Left ventricle myocardium superior (tissue), 1 donor: Measurements from ENCODE around the gene GPR18. TPM values are rescaled to one million over a fixed set of nuclear protein-coding genes. Genes with fewer than 3 reads are reported as not detected.
"Not testable (repeated sequence)": the region's sequence is repeated elsewhere in the genome, so short reads cannot be mapped to it uniquely, and the experiment has no call there.

ENCODE experiments used
- ATAC-seq: fragments of 200-7000 bp; cut with Tn5 transposase; one replicate; pipeline ENCODE4 v1.9.1; 2020; ENCODE audit warnings: mild to moderate bottlenecking, moderate library complexity
- DNase-seq: peaks from one replicate; pipeline ENCODE4 v3.0.0-alpha.2; 2020
- intact Hi-C: fragments of 100-400 bp; cut with micrococcal nuclease; formaldehyde crosslinking; loops from one replicate; pipeline ENCODE4 v1.11.0; 2022
- total RNA-seq: library from RNA; stranded (reverse); fragmentation: NEBNext Ultra II Directional; extraction: Animal tissue kit (Norgen Biotek cat#: 25700); gene quantifications from one replicate; pipeline ENCODE4 v1.2.1, GENCODE V29; 2021
- donor health status: DM: no; HTN: yes; CAD: no; lungs with severe emphysema.

Gene GPR18
- total RNA-seq, 1 donor from 2014 or later: not detected

DNA sequence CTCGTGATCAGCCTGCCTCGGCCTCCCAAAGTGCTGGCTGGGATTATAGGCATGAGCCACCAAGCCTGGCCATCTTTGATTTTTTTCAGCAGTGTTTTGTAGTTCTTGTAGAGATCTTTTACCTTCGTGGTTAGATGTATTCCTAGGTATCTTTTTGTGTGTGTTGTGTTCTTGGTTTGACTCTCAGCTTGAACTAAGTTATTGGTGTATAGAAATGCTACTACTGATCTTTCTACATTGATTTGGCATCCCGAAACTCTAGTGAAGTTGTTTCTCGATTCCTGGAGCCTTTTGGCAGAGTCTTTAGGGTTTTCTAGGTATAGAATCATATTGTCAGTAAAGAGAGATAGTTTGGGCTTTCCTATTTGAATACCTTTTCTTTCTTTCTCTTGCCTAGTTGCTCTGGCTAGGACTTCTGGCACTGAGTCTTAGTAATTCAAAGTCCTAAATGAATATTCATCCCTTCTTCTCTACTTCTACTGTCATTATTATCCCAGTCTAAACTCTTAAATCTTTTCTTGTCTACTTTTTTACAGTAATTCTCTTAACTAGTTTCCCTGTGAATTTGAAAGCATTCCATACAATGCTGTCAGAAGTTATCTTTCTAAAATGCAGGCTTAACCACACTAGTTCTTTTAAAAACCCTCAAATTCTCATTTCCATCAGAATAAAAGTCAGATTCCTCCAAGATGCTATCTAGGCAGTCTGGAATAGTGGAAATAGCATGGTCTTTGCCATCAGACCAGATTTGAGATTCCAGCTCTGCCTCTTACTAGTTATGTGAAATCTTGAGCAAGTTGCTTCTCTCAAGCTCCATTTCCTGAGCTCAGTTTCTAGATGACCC is 7.0 kb downstream of the GPR18 start:
- intact Hi-C loops: no loop called here
- ATAC-seq (no peak), DNase-seq (no peak)

DNA sequence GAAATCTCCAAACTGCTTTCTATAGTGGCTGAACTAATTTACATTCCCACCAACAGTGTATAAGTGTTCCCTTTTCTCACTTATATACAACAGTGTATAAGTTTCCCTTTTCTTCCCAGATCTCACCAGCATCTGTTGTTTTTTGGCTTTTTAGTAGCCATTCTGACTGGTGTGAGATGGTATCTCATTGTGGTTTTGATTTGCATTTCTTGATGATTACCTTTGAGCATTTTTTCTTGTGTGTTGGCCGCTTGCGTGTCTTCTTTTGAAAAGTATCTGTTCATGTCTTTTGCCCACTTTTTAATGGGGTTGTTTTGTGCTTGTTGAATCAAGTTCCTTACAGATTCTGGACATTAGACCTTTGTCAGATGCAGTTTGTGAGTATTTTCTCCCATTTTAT is 8.6 kb downstream of the GPR18 start:
- ATAC-seq, DNase-seq, intact Hi-C loops: not testable (repeated sequence)

DNA sequence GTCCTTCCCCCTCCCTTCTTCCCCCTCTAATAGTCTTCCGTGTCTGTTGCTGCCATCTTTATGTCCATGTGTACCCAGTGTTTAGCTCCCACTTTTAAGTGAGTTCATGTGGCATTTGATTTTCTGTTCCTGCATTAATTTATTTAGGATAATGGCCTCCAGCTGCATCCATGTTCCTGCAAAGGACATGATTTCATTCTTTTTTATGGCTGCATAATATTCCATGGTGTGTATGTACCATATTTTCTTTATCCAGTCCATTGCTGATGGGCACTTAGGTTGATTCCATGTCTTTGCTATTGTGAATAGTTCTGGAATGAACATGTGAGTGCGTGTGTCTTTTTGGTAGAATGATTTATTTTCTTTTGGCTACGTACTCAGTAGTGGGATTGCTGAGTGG is 9.0 kb downstream of the GPR18 start:
- intact Hi-C loops, DNase-seq, ATAC-seq: not testable (repeated sequence)

DNA sequence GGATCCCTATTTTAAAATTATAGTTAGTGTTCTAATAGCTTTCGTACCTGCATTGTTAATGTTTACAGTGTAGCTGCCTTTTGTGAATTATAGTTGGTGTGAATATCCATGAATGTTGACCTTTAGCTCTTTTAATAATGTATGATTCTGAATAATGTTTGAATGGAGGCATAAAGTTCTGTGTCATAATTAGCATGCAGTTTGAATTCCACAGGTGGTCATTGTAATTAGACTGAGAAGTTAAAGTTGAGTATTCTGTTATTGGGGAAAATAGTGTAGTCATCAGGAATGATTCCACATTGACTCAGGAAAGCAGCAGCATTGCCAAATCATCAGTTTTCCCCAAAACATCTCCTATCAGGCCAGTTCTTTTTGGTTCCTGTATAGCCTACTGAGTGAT is 12.1 kb downstream of the GPR18 start:
- ATAC-seq (no peak), DNase-seq (no peak)
- intact Hi-C loops: no loop called here

DNA sequence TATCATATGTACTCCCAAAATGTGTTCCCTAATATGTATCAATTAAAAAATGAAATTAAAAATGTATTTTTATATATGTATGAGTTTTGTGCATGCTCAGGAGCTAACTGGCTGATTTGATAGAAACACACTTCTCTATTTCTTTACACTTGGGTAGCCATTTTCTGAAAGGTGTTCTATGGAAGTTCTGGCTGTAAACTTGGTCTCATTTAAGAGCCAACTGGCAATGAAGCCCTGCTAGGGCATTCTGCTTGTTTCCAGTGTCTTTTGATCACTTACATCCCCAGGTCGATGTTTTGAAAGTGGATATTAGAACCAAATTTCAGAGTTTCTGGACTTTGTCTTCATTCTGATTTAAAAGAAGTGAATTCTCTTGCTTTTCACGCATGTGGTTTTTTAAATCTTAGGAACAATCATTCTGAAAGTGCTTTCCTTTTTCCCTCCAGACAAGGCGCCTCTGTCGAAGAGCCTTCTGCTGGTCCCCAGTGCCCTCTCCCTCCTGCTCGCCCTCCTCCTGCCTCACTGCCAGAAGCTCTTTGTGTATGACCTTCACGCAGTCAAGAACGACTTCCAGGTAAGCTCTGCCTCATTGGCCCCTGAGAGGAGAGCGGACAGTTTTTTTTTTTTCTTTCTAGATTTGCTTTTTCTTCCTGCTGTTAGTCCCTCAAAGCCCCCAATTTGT is 20.1 kb downstream of the GPR18 start:
- DNase-seq (no peak), ATAC-seq (peak; percentile 62)
- intact Hi-C loops: no loop called here

DNA sequence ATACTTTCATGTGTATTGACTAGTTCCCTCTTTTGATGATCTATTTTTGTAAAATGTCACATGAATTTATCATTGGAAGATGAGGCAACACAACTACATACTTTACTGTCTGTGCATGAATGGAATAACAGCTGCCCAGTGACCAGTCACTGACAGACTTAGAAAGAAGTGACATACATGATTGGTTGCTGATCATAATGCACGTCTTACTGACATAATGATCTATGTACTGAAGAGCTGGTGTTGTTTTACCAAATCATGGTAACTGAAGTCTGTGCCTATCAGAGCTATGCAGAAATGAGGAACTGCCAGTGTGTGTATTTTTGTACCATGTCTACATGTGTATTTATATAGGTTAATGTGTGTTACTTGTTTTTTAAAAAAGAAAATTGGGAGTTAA is 26.5 kb downstream of the GPR18 start:
- ATAC-seq: no peak
- DNase-seq: no peak
- intact Hi-C loops: no loop called here

DNA sequence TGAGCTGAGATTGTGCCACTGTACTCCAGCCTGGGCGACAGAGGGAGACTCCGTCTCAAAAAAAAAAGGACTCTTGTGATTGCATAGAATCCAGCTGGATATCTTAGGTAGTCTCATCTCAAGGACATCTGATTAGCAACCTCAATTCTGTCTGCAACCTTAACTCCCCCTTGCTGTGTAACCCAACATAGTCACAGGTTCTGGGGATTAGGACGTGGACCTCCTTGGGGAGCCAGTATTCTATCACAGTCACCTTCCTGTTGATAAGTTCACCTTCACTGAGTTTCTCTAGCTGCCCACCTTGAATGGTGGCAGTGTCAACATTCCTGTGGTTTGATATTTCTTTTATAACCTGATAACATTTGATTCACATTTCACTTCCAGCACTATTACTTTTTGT is 27.2 kb downstream of the GPR18 start:
- intact Hi-C loops: no loop called here
- ATAC-seq (no peak), DNase-seq (no peak)

DNA sequence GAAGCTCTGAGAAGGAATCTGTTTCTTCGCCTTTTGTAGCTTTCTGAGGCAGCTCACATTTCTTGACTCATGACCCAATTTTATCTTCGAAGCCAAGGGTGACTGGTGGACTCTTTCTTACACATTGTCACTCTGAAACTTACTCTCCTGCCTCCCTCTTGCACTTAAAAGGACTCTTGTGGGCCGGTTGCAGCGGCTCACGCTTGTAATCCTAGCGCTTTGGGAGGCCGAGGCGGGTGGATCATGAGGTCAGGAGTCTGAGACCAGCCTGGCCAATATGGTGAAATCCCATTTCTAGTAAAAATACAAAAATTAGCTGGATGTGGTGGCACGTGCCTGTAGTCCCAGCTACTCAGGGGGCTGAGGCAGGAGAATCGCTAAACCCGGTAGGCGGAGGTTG is 27.6 kb downstream of the GPR18 start:
- ATAC-seq, intact Hi-C loops: not testable (repeated sequence)

DNA sequence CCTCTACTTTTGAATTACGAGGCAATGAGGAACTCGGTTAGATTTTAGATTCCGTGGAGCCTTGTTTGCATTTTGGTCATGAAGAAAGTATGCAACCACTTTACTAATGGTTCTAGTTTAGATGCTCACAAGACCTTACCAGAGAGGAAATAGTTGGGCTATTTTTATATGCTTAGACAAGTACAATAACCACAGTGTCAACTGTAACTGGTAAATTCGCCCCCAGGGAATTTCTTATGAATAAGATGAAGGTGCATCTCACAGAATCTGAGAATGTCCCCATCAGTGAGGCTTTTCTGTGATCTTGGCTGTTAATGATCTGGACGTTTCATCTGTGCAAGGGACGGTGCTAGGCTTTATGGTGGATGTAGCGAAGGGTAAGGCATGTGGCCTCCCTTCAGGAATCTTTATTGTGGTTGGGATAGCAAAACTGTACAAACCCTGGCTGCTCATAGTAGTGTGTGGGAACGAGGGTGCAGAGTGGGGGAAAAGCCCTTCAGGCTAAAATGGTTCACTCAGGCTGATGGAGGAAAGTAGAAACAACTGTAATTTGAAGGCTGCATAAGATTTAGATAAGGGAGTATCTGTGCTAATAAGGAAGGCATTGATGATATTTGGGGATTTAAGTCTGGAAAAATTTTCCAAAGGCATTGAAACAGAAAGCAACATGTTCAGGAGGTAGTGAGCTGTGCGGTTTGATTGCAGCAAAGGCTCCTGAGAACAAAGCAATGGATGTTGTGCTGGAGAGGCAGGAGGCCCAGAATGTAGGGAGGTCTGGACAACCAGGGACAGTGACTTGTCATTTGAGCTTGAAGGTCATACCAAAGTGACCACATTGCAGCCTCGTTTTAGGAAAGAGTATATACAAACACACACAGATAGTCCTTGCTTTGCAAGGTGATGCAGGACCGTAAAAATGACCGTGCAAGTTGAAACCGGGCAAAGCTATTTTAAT is 29.2 kb downstream of the GPR18 start:
- ATAC-seq: peak; percentile 72
- no peak for DNase-seq
- intact Hi-C loops: no loop called here

More for the DNA sequence above, 27.6 kb downstream of the GPR18 start:
- DNase-seq: not testable (repeated sequence)

DNA sequence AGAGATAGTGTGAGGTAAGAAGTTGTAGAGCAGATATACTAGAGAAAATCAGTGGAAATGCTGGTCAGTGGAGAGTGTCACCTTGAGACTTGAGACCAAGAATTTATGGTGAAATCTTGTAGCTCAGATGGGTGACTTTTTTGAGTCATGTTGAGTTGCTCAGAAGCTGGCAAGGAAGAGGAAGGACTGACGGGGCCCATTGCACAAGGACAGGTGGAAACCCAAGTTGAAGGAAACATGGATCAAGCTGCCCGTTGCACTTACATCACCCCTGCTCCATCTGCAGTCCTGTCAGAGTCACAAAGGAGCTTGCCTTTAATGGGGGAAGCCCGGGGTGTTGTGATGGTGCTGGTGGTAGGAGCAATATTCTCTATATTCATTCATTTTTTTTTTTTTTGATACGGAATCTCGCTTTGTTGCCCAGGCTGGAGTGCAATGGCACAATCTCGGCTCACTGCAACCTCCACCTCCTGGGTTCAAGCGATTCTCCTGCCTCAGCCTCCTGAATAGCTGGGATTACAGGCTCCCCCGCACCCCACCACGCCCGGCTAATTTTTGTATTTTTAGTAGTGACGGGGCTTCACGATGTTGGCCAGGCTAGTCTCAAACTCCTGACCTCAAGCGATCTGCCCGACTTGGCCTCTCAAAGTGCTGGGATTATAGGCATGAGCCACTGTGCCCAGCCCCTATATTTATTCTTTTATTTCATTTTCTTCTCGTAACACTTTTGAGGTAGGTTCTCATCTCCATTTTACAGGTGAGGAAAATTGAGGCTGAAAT is 30.1 kb downstream of the GPR18 start:
- no peak for ATAC-seq
- no peak for DNase-seq
- intact Hi-C loops: no loop called here

DNA sequence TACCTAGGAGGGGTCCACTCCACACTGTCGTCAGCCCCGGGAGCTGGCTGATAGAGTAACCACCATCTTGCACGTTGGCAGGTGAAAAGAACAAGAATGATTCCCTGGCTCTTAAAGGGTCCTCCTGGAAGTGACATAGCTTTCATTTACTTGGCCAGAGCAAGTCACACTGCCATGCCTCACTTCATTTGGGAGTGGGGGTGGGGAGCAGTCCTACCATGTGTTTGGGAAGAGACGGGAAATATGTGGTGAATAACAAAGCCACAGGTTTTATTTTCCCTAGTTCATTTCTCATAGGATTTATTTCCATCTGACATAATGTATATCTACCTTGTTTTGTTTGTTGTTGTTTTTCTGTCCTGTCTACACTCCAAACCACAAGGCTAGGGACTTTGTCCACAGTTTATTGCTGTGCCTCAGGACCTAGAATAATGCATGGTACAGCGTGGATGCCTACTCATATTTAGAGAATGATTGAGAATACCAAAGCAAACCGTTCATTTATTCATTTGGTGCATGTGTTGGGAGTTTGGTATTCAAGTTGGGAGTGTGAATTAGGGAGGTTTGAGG is 30.8 kb downstream of the GPR18 start:
- DNase-seq: no peak
- intact Hi-C loops: no loop called here
- ATAC-seq: no peak

DNA sequence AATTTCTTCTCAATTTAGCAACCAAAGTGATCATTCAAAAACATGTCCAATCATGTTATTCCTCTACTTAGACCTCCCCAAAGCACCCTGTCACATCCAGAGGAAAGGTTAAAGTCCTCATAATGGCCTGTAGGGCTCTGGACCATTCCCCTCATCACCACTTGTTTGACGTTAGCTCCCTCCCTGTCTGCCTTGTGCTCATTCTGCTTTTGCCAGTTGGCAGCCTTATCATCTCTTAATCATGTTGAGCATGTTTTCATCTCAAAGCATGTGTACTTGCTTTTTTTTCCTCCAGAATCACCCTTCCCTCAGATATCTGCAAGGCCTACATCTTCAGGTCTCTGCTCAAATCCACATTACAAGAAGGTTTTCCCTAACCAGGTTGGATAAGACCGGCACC is 31.7 kb downstream of the GPR18 start:
- no peak for ATAC-seq
- no peak for DNase-seq
- intact Hi-C loops: no loop called here

DNA sequence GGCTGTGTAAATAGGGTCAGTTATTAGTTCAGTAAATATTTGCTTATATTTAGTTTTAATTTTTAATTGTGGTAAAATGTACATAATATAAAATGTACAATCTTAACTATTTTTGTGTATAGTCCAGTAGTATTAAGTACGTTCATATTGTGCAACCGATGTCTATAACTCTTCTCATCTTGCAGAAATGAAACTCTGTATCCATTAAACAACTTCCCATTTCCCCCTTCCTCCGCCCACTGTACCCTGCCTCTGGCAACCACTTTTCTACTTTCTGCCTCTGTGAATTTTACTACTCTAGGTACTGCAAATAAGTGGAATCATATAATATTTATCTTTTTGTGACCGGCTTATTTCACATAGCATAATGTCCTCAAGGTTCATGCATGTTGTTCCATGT is 33.1 kb downstream of the GPR18 start:
- DNase-seq (no peak), ATAC-seq (no peak)
- intact Hi-C loops: no loop called here

DNA sequence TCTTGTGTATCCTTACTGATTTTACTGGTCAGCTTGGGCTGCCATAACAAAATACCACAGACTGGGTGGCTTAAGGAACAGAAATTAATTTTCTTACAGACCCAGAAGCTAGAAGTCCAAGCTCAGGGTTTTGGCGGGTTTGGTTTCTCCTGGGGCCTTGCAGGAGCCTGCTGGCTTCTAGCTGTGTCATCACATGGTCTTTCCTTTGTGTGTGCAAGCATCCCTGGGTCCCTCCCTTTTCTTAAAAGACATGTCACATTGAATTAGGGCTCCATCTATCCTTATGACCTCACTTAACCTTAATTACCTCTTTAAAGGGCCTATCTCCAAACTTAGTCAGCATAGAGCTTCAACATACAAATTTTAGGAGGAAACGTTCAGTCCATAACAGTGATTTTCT is 34.2 kb downstream of the GPR18 start:
- ATAC-seq (no peak), DNase-seq (no peak)
- intact Hi-C loops: no loop called here

DNA sequence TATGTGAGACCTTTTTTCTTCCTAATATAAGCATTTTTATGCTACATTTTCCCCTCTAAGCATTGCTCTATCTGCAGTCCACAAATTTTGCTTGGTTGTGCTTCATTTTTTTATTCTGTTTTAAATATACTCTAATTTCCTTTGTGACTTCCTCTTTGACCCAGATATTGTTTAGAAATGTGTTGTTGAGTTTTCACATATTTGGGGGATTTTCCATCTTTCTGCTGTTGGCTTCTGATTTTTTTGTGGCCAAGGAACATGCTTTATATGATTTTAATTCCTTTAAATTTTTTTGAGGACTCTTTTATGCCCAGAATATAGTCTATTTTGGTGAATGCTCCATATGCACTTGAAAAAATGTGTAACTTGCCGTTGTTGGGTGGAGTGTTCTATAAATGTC is 34.6 kb downstream of the GPR18 start:
- intact Hi-C loops: no loop called here
- DNase-seq: no peak
- no peak for ATAC-seq

DNA sequence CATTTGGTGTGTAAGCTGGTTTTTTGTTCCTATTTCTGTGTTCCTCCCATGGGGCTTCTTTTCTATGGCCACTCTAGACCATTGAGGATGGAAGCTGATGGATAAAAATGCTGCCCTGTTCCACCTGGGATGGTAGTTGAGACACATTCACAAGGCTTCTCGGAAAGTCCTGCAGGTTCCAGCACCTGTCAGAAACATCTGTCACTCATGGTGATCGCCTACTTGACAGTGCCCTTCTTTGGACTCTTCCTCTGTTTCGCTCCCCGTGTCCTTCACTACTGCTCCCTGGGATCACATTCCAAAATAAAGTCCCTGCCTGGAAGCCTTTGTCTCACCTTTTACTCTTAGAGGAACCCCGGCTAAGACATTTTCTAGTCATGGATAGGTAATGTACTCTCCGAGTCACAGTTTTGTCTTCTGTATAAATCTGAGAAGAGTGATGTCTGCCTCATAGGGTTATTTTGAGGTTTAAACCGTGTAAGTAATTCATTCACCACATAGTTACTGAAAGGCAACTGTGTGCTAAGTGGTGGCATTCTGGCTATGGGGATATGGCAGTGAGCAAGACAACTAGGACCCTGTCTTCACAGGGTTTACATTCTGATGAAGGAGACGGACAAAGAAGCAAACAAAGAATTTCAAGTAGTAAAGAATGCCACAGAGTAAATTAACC is 36.5 kb downstream of the GPR18 start:
- DNase-seq (no peak), ATAC-seq (no peak)
- intact Hi-C loops: no loop called here

DNA sequence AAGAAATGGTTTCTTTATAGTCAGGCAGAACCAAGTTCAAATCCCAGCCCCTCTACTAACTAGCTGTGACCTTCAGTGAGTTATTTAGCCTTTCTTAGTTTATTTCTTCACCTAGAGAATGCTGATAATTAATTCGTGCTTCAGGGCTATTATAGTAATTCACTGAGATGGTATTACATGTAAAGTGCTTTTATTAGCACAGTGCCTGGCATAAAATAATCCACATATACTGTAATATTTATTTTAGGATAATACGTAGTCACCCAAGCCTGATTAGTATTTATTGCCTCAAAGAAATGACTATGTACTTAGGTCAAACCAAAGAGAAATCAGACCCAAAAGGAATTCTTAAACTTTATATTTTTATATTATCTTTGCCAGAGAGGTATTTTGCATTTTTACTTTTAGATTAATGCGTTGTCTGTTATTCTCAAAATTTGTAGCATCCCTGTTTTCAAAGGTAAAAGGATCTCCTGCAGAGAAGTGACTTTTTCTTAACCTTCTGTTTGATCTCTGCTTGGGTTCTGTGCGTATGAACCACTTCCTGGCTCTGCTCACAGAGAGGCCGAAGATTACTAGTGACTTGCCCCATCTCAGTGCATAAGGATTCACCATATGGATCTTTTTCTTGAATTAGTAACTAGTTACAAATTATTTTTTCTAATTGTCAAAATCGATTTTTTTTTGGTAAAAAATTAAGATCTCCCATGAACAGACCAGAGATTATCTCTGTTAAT is 37.8 kb downstream of the GPR18 start:
- peak; percentile 36 for ATAC-seq
- intact Hi-C loops: no loop called here
- DNase-seq: no peak
